ENCODE results near the gene NEU1. TPM values are rescaled to one million over a fixed set of nuclear protein-coding genes. Genes with fewer than 3 reads are reported as not detected.
A peak's percentile ranks its signal among the peaks of the same experiment; 100 is the strongest.

The NEU1 gene
- polyA plus RNA-seq, 1 donor from 2014 or later, result 40.9 TPM

- peak overlapping the region; percentile 98 for H3K9ac ChIP-seq (ENCODE audit: low read length)
- peaks cover 33% of the 10 kb centered on the region for H3K79me2 ChIP-seq (replicated peaks; ENCODE audit: insufficient read depth, low read length)
- no peaks in the 10 kb centered on the region for H3K9me2 ChIP-seq (ENCODE audit: insufficient read depth, low read length)
- H2AFZ ChIP-seq (ENCODE audit: low read depth, low read length), result no peak overlapping the region
- TF ChIP-seq CTCF (IDR thresholded peaks at IDR 0.05; ENCODE audit: poor library complexity, severe bottlenecking) (no peak), MXI1 (conservative IDR thresholded peaks at IDR 0.05; ENCODE audit: poor library complexity, severe bottlenecking) (no peak), RAD21 (conservative IDR thresholded peaks at IDR 0.05) (no peak), EZH2 (IDR thresholded peaks at IDR 0.05; ENCODE audit: borderline replicate concordance, insufficient read depth, low read length, poor library complexity, severe bottlenecking) (no peak), POLR2AphosphoS5 (IDR thresholded peaks at IDR 0.05) (no peak), SMC3 (conservative IDR thresholded peaks at IDR 0.05; ENCODE audit: poor library complexity) (no peak), TAF1 (IDR thresholded peaks at IDR 0.05; ENCODE audit: low read depth) (no peak), EP300 (conservative IDR thresholded peaks at IDR 0.05; ENCODE audit: poor library complexity, severe bottlenecking) (no peak), REST (IDR thresholded peaks at IDR 0.05; ENCODE audit: borderline replicate concordance) (no peak)
- H3K4me3 ChIP-seq (ENCODE audit: low read length), result peak overlapping the region; percentile 98
- no peaks in the 10 kb centered on the region for H3K27me3 ChIP-seq (ENCODE audit: insufficient read depth, low read depth, low read length)
- H3K9me3 ChIP-seq (ENCODE audit: low read length), result no peaks in the 10 kb centered on the region
- peak overlapping the region; percentile 94 for H3K27ac ChIP-seq (ENCODE audit: low read length)
- H3K36me3 ChIP-seq (ENCODE audit: insufficient read depth, low read length), result peaks cover 4% of the 10 kb centered on the region
- H4K20me1 ChIP-seq (ENCODE audit: insufficient read depth), result no peaks in the 10 kb centered on the region
- peak overlapping the region; percentile 90 for H3K4me2 ChIP-seq (ENCODE audit: low read length)
- no peaks in the 10 kb centered on the region for H3F3A ChIP-seq (ENCODE audit: insufficient read depth, low read length, poor library complexity, severe bottlenecking)
Observed at GRCh38 chr6:31836474-31837368, 25.9 kb downstream of the NEU1 start.

GRCh38 chr6:31836047-31836473 lies 26.6 kb downstream of the NEU1 start:
- Histone ChIP-seq H3K4me3 (ENCODE audit: low read length) (peak overlapping the region; percentile 98), H3K79me2 (replicated peaks; ENCODE audit: insufficient read depth, low read length) (peaks cover 39% of the 10 kb centered on the region), H3K9ac (ENCODE audit: low read length) (peak overlapping the region; percentile 98), H3K4me2 (ENCODE audit: low read length) (peak overlapping the region; percentile 90), H3K36me3 (ENCODE audit: insufficient read depth, low read length) (peaks cover 4% of the 10 kb centered on the region), H4K20me1 (ENCODE audit: insufficient read depth) (no peaks in the 10 kb centered on the region), H3K27ac (ENCODE audit: low read length) (peak overlapping the region; percentile 94), H3K27me3 (ENCODE audit: insufficient read depth, low read depth, low read length) (no peaks in the 10 kb centered on the region), H3K9me2 (ENCODE audit: insufficient read depth, low read length) (no peaks in the 10 kb centered on the region), H3K9me3 (ENCODE audit: low read length) (no peaks in the 10 kb centered on the region), H2AFZ (ENCODE audit: low read depth, low read length) (no peak overlapping the region), H3F3A (ENCODE audit: insufficient read depth, low read length, poor library complexity, severe bottlenecking) (no peaks in the 10 kb centered on the region)
- TF ChIP-seq EP300 (conservative IDR thresholded peaks at IDR 0.05; ENCODE audit: poor library complexity, severe bottlenecking), result no peak
- no peak for TF ChIP-seq REST (IDR thresholded peaks at IDR 0.05; ENCODE audit: borderline replicate concordance)

Measured in neural cell (in vitro differentiated cells).